Mononuclear cell (primary cell): Measurements from ENCODE around the gene JOSD1. TPM values are rescaled to one million over a fixed set of nuclear protein-coding genes. Genes with fewer than 3 reads are reported as not detected.

Source experiments
- H3K27me3 ChIP-seq: 2 replicates; pipeline ENCODE4 v1.6.0; 2011; ENCODE audit warnings: low read length, control low read depth; ENCODE audit not compliant: insufficient read depth
- H3K4me1 ChIP-seq: 2 replicates; pipeline ENCODE4 v1.5.1; 2011; ENCODE audit warnings: mild to moderate bottlenecking, low read length, control low read depth; ENCODE audit not compliant: insufficient read depth
- H3K4me3 ChIP-seq: 2 replicates; pipeline ENCODE4 v1.5.1; 2011; ENCODE audit warnings: mild to moderate bottlenecking, low read length, moderate library complexity
- H3K9me3 ChIP-seq: 2 replicates; pipeline ENCODE4 v1.5.1; 2011; ENCODE audit warnings: low read depth, mild to moderate bottlenecking, control low read depth, low read length
- total RNA-seq: library from RNA; depleted of rRNA; stranded (reverse); fragments of >200 nt; gene quantifications from one replicate; pipeline ENCODE4 v1.2.3, GENCODE V29; 2012

JOSD1 gene
- total RNA-seq, 1 donor: 187 TPM

DNA sequence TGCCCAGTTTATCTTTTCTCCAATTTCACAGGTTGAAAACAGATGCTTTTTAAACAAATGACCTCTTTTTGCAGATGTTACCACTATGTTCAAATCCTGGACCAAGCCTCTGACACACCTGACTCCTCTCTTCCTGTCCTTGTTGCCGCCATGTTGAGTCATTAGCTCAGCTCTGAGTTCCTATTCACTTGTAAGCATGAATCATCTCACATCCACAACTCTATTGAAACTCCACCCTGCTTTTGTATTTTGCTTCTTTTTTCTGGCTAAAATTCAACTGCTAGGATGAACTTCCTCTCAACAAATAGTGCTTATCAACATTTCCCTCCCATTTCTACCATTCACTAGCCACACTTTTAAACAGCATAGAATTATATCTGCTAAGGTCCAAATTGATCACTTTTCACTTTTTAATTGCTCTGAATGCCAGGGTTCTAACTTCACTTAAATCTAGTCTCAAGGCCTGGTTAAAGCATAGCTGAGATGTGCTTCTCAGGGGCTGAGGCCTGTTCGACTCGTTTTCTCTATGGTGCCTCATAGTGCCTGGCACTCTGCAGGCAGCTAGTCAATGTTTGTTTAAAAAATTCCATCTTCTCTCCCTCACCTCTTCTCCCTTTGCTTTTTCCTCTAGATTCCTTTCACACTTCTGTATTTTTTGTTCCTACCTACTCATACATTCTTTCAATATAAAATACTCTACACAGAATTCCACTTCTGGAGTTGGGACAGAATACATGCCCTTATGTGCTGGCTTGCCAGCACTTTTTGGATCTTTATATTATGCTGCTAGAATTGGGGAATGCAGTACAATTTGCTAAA lies 3.9 kb downstream of the JOSD1 start:
- no peak overlapping the region for H3K4me3 ChIP-seq
- H3K27me3 ChIP-seq: no peaks in the 10 kb centered on the region
- no peaks in the 10 kb centered on the region for H3K9me3 ChIP-seq
- H3K4me1 ChIP-seq: peaks cover 52% of the 10 kb centered on the region

DNA sequence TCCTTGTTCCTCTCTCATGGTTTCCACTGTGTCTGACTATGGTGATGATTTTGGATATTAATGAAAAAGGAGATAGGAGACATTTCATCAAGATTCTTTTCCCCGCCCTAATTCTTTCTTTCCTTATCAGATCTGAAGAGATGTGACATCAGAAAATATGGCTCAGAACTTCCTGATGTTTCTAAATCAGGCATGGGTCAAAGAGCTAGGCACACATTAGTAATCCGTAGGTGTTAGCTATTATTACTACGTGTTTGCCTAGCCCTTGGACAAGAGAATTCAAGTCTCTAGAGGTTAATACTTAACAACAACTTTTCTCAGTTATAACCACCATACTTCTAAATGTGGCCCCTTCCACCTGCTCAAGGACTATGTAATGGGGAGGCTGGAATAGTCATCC lies 5.8 kb downstream of the JOSD1 start:
- H3K4me3 ChIP-seq: no peak overlapping the region
- peaks cover 41% of the 10 kb centered on the region for H3K4me1 ChIP-seq
- no peaks in the 10 kb centered on the region for H3K9me3 ChIP-seq
- H3K27me3 ChIP-seq: no peaks in the 10 kb centered on the region

DNA sequence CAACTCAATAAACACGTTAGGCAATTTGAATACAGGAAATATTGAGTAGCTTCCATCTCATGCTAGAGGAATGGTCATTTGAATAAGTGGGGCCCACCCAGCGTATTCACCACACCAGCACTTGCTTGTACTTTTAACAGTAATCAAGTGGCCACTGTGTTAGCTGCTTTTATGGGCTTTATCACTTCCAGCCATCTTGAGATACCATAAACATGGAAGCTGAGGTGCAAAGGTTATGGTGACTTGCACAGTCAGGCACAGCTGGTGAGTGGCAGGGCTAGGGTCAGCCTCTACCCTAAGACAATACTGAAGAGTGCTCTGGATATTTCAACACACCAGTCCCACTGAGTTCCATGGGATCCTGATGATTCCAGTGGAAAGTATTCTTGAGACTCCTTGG lies 6.7 kb downstream of the JOSD1 start:
- no peaks in the 10 kb centered on the region for H3K27me3 ChIP-seq
- peaks cover 32% of the 10 kb centered on the region for H3K4me1 ChIP-seq
- no peak overlapping the region for H3K4me3 ChIP-seq
- no peaks in the 10 kb centered on the region for H3K9me3 ChIP-seq

DNA sequence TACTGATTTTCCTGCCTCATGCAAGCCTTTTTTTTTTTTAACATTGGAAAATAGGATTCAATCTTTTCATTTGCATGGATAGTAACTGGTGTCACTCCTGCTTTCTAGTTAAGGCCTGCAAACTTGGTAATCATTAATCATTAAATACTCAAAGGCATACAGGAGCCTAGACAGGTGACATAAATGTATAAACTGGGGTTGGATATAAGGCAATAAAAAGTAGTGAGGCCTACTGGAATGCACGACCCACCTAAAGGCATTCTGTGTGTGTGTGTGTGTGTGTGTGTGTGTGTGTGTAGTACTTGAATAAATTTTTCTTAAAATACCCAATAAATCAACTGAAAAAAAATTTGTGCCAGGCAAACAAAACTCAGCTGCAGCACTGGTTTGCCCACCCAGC lies 11.1 kb downstream of the JOSD1 start:
- Histone ChIP-seq H3K4me3 (no peak overlapping the region), H3K9me3 (no peaks in the 10 kb centered on the region), H3K4me1 (no peaks in the 10 kb centered on the region), H3K27me3 (no peaks in the 10 kb centered on the region)

DNA sequence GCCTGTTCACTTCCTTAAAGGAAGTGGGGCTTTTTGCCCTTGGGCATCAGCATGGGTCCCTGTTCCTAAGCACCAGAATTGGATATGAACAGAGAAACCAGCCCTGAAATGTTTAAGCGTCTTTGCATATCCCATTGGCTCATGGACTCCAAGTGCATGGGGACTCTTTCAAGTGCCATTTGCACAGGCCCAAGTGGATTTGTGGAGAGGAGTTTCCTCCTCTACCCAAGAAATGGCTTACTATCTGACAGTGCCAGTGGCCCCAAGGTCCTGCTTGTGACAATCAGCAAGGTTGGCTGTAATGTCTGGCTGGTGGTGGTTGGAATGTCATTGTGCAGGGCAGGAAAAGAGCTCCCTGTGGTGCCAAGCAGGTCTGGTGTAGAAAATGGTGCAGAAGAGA lies 15.0 kb downstream of the JOSD1 start:
- Histone ChIP-seq H3K27me3 (no peaks in the 10 kb centered on the region), H3K4me1 (peaks cover 15% of the 10 kb centered on the region), H3K9me3 (no peaks in the 10 kb centered on the region), H3K4me3 (no peak overlapping the region)

DNA sequence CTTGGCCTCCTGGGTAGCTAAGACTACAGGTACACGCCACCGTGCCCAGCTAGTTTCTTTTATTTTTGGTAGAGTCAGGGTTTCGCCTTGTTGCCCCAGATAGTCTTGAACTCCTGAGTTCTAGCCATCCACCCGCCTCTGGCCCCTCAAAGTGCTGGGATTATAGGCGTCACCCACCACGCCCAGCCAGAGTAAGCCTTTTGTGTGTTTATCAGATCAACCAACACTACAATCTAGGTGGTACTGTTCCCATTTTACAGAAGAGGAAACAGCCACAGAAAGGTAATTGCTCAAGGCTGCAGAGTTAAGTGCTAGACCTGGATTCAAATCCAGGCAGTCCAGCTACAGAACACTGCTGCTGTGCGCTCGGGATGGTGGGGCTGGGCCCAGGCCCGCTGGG lies 15.8 kb downstream of the JOSD1 start:
- Histone ChIP-seq H3K4me3 (no peak overlapping the region), H3K9me3 (no peaks in the 10 kb centered on the region), H3K27me3 (no peaks in the 10 kb centered on the region), H3K4me1 (peaks cover 15% of the 10 kb centered on the region)

DNA sequence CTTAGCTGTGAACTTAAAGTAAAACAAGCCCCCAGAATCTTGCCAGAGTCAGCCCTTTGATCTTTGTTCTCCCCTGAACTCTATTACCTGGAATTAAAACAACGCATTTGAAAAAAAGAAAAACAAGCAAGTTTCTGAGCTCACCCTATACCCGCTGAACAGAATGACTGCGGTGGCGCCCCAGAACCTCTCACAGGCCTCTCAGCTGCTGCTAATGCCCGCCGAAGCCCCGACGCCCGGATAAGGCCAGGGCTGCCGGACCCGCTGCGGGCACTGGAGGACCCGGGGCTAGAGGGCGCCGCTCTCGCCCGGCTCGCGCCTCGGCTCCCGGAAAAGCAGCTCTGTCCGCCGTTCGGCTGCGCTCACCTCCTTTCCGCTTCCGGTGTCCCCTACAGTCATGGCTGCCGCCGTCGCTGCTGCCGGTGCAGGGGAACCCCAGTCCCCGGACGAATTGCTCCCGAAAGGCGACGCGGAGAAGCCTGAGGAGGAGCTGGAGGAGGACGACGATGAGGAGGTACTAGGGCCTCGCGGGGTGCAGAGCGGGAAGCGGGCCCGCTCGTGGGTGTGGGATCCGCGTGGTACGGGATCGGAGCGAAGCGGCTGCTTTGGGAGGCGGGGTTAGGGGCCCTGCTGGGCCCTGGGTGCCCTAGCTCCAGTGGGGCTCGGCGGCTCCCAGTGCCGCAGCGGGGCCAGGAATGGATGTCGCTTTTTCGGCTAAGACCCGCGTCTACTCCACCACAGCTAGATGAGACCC lies 19.0 kb downstream of the JOSD1 start, which contains the start of gene TOMM22:
Gene TOMM22, plus strand, starts transcription at position 376 of the 754 bp plus-strand sequence. Its CDS starts 22 bp downstream, at position 398.
- H3K4me1 ChIP-seq: peaks cover 15% of the 10 kb centered on the region
- peak within 1 kb of the TSS; percentile 85 for H3K4me3 ChIP-seq
- H3K27me3 ChIP-seq: no peaks in the 10 kb centered on the region
- no peaks in the 10 kb centered on the region for H3K9me3 ChIP-seq

DNA sequence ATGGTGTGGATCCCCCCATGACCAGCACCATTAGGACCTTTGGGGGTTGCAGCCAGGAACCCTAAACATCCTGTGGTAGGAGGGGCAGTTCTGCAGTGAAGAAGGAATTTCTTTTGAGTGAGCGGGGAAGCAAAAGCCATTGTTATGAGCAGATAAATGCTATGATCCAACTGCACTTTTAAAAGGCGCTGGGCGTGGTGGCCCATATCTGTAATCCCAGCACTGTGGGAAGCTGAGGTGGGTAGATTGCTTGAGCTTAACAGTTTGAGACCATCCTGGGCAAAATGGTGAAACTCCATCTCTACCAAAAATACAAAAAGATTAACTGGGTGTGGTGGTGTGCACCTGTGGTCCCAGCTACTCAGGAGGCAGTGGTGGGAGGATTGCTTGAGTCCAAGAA lies 24.9 kb downstream of the JOSD1 start:
- Histone ChIP-seq H3K27me3 (no peaks in the 10 kb centered on the region), H3K4me1 (no peaks in the 10 kb centered on the region), H3K4me3 (no peak overlapping the region), H3K9me3 (no peaks in the 10 kb centered on the region)

DNA sequence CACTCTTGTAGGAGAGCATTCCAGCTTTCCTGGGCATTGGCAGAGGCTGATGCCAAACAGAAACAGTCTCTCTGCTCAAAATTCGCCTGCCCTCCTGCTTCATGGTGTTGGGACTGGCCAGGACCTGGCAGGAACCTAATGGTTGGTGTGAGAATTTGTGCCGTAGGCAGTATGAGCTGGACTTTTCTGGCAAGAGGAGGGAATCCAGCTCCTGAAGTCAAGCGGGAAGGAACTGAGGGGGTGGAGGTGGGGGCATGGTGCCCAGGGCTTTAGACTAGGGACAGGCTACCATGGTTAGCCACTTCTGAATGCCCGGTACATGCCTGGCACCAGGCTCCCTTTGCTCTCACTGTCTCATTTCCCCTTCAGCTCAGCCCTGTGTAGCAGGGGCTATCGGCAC lies 25.9 kb downstream of the JOSD1 start:
- Histone ChIP-seq H3K27me3 (no peaks in the 10 kb centered on the region), H3K9me3 (no peaks in the 10 kb centered on the region), H3K4me3 (no peak overlapping the region), H3K4me1 (no peaks in the 10 kb centered on the region)

DNA sequence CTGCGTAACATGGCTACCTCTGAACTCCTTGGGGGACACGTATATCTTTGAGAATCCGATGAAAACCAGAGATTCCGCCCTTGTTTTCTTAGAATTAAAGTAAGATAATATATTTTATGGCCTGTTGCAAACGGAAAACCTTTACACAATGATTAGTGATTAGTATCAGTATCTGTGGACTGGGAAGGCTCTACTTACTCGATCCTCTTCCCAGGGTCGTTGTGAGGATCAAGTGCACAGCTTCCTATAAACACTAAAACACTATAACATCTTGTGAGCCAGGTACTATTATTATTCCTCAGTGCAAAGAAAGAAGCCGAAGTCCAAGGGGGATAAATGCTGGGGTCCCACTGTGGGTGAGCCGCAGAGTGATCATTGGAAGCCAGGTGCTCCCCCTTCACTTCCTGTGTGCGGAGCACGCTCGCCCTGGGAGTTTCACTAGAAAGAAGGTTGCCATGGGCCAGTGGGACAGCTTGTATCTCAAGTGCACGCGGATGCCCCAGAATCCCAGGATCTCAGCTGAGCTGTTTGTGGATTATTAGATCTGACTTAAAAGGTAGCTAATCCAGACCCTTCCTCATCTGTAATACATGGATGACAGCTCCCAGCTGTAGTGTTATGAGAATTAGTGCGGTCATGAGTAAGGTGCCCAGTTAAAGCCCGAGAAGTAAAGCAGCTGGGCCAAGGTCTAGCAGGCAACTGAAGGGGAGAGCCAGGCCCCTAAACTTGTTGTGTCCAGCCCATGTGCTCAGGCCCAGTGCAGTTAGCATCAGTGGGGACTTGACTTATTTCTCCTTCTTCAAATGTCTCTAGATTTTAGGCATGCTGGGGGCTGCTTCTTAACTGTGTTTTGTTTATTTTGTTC lies 43.5 kb downstream of the JOSD1 start:
- Histone ChIP-seq H3K4me3 (peak overlapping the region; percentile 81), H3K9me3 (no peaks in the 10 kb centered on the region), H3K27me3 (no peaks in the 10 kb centered on the region), H3K4me1 (peaks cover 14% of the 10 kb centered on the region)

DNA sequence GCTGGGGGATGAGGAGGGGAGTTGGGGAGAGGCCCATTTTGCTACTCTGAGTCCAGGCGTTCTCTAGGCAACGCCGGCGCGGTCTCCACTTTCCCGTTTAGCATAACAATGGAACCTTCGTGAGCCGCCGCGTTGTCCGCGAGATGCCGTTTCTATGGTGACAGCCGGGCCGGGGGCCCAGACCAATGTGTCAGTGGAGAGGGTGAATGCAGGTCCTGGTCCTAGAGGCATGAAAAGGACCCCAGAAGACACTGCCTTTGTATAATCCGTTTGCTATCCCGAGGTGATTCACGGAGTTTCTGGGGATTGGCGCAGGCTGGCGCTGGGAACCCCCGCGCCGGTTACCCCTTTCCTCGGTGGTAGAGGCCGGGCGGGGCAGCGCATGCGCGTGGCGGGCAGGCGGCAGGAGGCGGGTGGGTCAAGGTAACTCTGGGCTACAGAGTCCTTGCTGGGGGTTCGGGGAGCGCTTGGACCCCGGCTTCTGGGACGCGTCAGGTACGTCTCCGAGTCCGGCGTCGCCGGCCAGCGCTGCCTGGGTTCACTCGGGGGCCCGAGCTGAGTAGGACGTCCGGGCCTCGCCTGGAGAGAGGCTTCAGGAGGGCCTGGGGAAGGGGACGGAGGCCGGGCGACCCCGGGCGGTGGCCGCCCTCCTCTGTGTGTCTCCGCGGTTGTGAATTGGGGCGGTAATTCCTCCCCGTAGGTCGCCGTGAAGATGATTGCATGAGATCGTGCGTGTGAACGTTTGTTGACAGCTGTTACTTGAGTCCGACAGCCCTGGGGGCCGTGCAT lies 44.3 kb downstream of the JOSD1 start, which contains the start of the genes CBY1 and FAM227A:
Gene CBY1, plus strand, starts transcription at position 383 of the 789 bp plus-strand sequence. CDS start 11,417 bp downstream, outside the sequence.
Gene FAM227A, minus strand, starts transcription at position 137 of the 789 bp plus-strand sequence. CDS start 6,224 bp downstream, outside the sequence.
- Histone ChIP-seq H3K4me1 (peaks cover 14% of the 10 kb centered on the region), H3K9me3 (no peaks in the 10 kb centered on the region), H3K4me3 (peak within 1 kb of the TSS; percentile 81), H3K27me3 (no peaks in the 10 kb centered on the region)

DNA sequence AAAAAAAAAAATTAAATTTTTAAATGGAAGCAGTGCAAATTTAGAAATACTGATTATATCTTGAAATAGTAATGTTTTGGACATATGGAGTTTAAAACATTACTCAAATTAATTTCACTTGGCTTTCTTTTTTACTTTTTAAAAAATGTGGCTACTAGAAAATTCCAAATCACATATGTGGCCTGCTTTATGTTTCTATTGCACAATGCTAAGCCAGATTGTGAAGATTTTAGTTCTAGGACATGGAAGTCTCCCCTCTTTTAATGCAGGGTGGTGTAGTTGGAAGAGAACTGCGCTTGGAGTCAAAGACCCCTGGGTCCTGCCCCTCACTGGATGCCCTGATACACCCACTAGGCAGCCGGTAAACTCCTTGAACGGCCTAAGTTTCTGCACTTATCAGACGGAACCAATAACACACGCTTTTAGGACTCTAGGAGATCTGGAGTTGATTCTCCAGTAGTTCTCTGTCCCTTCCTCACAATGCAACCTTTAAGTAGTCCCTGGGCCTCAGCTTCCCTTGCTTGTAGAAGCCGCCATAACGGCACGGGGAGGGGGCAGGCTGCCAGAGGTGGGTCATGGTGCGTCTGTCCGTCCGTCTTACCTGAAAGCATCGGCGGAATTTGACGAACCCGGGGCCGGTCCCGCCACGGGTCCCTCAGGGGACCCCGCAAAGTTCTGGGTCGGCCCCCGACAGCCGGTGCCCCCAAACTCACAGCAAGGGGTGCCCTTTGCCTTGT lies 45.1 kb downstream of the JOSD1 start:
- Histone ChIP-seq H3K4me3 (peak overlapping the region; percentile 81), H3K4me1 (peaks cover 14% of the 10 kb centered on the region), H3K27me3 (no peaks in the 10 kb centered on the region), H3K9me3 (no peaks in the 10 kb centered on the region)

DNA sequence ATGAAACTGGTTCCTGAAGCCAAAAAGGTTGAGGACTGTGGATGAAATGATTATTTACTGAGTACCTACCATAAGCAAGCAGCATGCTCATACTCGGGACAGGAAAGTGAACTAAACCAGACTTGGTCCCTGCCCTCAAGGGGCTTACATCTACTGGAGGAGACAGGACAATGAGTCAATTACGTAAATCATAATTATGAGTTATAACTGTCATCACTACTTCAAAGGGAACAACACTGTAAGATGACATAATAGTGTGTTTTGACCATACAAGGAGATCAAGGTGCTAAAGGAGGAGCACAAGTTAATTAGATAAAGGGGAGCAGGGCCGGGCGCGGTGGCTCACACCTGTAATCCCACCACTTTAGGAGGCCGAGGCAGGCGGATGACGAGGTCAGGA lies 47.0 kb downstream of the JOSD1 start:
- Histone ChIP-seq H3K9me3 (no peaks in the 10 kb centered on the region), H3K27me3 (no peaks in the 10 kb centered on the region), H3K4me1 (peaks cover 14% of the 10 kb centered on the region), H3K4me3 (no peak overlapping the region)
